Activated CD4-positive, CD25-positive, alpha-beta regulatory T cell (primary cell): ENCODE measurements around the gene SWI5.
A peak's percentile ranks its signal among the peaks of the same experiment; 100 is the strongest.

Experiments
- DNase-seq, 4 experiments: peaks; one replicate each; lab custom pipeline; 2025; lab: John Stamatoyannopoulos, UW

SWI5 gene

GRCh38 chr9:128321343-128321742 is 45.3 kb downstream of the SWI5 start:
- no peak for DNase-seq

- no peak for DNase-seq
Observed at GRCh38 chr9:128321879-128322403, 45.9 kb downstream of the SWI5 start.

GRCh38 chr9:128322404-128323211 is 46.5 kb downstream of the SWI5 start, which contains the start of the genes COQ4 and TRUB2:
COQ4 (plus strand) TSS chr9:128322839; CDS start chr9:128322859, 20 bp downstream.
TRUB2 (minus strand) TSS chr9:128322447; CDS start chr9:128322408, 39 bp downstream.
- DNase-seq = peak; percentile 77 to 87 (median 85)

GRCh38 chr9:128323212-128323730 is 47.2 kb downstream of the SWI5 start:
- no peak for DNase-seq

- no peak for DNase-seq
Observed at GRCh38 chr9:128323791-128324190, 47.7 kb downstream of the SWI5 start.

- no peak for DNase-seq
Observed at GRCh38 chr9:128324401-128324800, 48.3 kb downstream of the SWI5 start.

- no peak for DNase-seq
Observed at GRCh38 chr9:128325629-128326028, 49.6 kb downstream of the SWI5 start.

- no peak for DNase-seq
Observed at GRCh38 chr9:128333451-128333869, 57.4 kb downstream of the SWI5 start.

GRCh38 chr9:128335161-128335560 is 59.1 kb downstream of the SWI5 start:
- DNase-seq = no peak

GRCh38 chr9:128335914-128336313 is 59.8 kb downstream of the SWI5 start:
- no peak for DNase-seq

- DNase-seq = no peak
Observed at GRCh38 chr9:128337936-128338335, 61.9 kb downstream of the SWI5 start.
